OCI-LY7 (cell line): Measurements from ENCODE around the gene SLC35F1. TPM values are rescaled to one million over a fixed set of nuclear protein-coding genes. Genes with fewer than 3 reads are reported as not detected.

Experiments used
- BruUV-seq: library from RNA; stranded (reverse); fragments of 400-500 nt; replicated peaks from 2 replicates; lab custom pipeline; 2021; lab: Mats Ljungman, UMichigan
- CTCF ChIA-PET: fragments of 300-600 bp; sonication (Branson Sonifier 250); formaldehyde crosslinking; loops from one replicate; lab custom pipeline; 2022; ENCODE audit warnings: antibody characterized with exemption; ENCODE audit not compliant: unreplicated experiment; lab: Charles Lee
- POLR2A ChIA-PET: fragments of 300-600 bp; sonication (Branson Sonifier 250); formaldehyde crosslinking; loops from one replicate; lab custom pipeline; 2022; ENCODE audit warnings: antibody characterized with exemption; lab: Charles Lee
- DNase-seq: peaks from one replicate; pipeline ENCODE4 v3.0.0-alpha.2; 2015; ENCODE audit warnings: low spot score
- H2AFZ ChIP-seq: fragments of 200-600 bp; sonication (generic), shearing (Covaris generic); 2 replicates; pipeline ENCODE4 v1.6.1; 2014; ENCODE audit warnings: mild to moderate bottlenecking, antibody characterized with exemption, low read length, moderate library complexity
- H3K27ac ChIP-seq: fragments of 200-600 bp; sonication (generic); 2 replicates; pipeline ENCODE4 v1.5.1; 2014; ENCODE audit warnings: mixed run types, low read depth, mild to moderate bottlenecking, moderate library complexity, low read length, inconsistent platforms; ENCODE audit not compliant: poor library complexity, severe bottlenecking
- H3K36me3 ChIP-seq: fragments of 200-600 bp; sonication (generic); 2 replicates; pipeline ENCODE4 v1.6.1; 2014; ENCODE audit warnings: mild to moderate bottlenecking, antibody characterized with exemption, low read length, moderate library complexity, mixed read lengths; ENCODE audit not compliant: insufficient read depth
- H3K4me1 ChIP-seq: fragments of 200-600 bp; sonication (generic); 2 replicates; pipeline ENCODE4 v1.5.1; 2014; ENCODE audit warnings: mild to moderate bottlenecking, low read length; ENCODE audit not compliant: insufficient read depth, poor library complexity, severe bottlenecking
- H3K4me2 ChIP-seq: fragments of 200-600 bp; sonication (generic); 2 replicates; pipeline ENCODE4 v1.6.1; 2014; ENCODE audit warnings: mild to moderate bottlenecking, low read length
- H3K4me3 ChIP-seq: fragments of 200-600 bp; sonication (generic); 2 replicates; pipeline ENCODE4 v1.5.1; 2014; ENCODE audit warnings: mild to moderate bottlenecking, low read depth, low read length; ENCODE audit not compliant: poor library complexity, severe bottlenecking
- H3K79me2 ChIP-seq: fragments of 200-600 bp; sonication (generic); 2 replicates; pipeline ENCODE4 v1.6.1; 2016; ENCODE audit warnings: low read depth, mild to moderate bottlenecking, low read length, moderate library complexity, mixed read lengths; ENCODE audit not compliant: insufficient read depth
- H3K9me2 ChIP-seq: fragments of 200-600 bp; sonication (generic); 2 replicates; pipeline ENCODE4 v1.6.1; 2016; ENCODE audit warnings: mild to moderate bottlenecking, low read length, mixed read lengths; ENCODE audit not compliant: insufficient read depth
- H3K9me3 ChIP-seq: fragments of 200-600 bp; sonication (generic); 2 replicates; pipeline ENCODE4 v1.6.1; 2014; ENCODE audit warnings: mild to moderate bottlenecking, mixed run types, low read length, mixed read lengths
- H4K20me1 ChIP-seq: fragments of 200-600 bp; sonication (generic); 2 replicates; pipeline ENCODE4 v1.6.1; 2014; ENCODE audit warnings: mild to moderate bottlenecking, antibody characterized with exemption, low read length, moderate library complexity, mixed read lengths; ENCODE audit not compliant: insufficient read depth
- EZH2phosphoT487 ChIP-seq: fragments of 200-600 bp; sonication (generic); IDR thresholded peaks from 2 replicates; pipeline ENCODE4 v1.6.1; 2018; ENCODE audit warnings: low read depth, borderline replicate concordance, mild to moderate bottlenecking, mixed run types, antibody characterized with exemption, low read length, moderate library complexity, mixed read lengths
- intact Hi-C: fragments of 100-400 bp; cut with micrococcal nuclease; formaldehyde crosslinking; loops from one replicate; pipeline ENCODE4 v1.10.0; 2022; ENCODE audit not compliant: unreplicated experiment
- total RNA-seq, 2 experiments: library from RNA; depleted of rRNA in 1 of 2; stranded (reverse); fragments of >200 nt in 1 of 2; shearing (Covaris generic) in 1 of 2; gene quantifications; 2 replicates each; pipeline ENCODE4 v1.2.3, GENCODE V29; 2014 to 2022
- TF ChIP-seq, protein P1 (sequence below): fragments of 200-600 bp; sonication (generic); conservative IDR thresholded peaks from 2 replicates; pipeline ENCODE4 v1.5.1; 2014; ENCODE audit warnings: mild to moderate bottlenecking, antibody characterized with exemption, low read length, moderate library complexity, mixed read lengths

The SLC35F1 gene
- total RNA-seq, 2 experiments from 2014 or later = 0.03 TPM; not detected in 1

- no peak for TF ChIP-seq EZH2phosphoT487
- TF ChIP-seq, protein P1, sequence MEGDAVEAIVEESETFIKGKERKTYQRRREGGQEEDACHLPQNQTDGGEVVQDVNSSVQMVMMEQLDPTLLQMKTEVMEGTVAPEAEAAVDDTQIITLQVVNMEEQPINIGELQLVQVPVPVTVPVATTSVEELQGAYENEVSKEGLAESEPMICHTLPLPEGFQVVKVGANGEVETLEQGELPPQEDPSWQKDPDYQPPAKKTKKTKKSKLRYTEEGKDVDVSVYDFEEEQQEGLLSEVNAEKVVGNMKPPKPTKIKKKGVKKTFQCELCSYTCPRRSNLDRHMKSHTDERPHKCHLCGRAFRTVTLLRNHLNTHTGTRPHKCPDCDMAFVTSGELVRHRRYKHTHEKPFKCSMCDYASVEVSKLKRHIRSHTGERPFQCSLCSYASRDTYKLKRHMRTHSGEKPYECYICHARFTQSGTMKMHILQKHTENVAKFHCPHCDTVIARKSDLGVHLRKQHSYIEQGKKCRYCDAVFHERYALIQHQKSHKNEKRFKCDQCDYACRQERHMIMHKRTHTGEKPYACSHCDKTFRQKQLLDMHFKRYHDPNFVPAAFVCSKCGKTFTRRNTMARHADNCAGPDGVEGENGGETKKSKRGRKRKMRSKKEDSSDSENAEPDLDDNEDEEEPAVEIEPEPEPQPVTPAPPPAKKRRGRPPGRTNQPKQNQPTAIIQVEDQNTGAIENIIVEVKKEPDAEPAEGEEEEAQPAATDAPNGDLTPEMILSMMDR = no peak
- CTCF ChIA-PET = no interaction called here
- no peak for DNase-seq
Measured at GRCh38 chr6:117919775-117920729, 13.0 kb downstream of the SLC35F1 start.

GRCh38 chr6:117924690-117925089 lies 17.6 kb downstream of the SLC35F1 start:
- no TSS peak for BruUV-seq
- Histone ChIP-seq H3K79me2 (no peaks in the 10 kb centered on the region), H4K20me1 (no peaks in the 10 kb centered on the region), H3K9me3 (0 out of 2 replicates have a peak, but pooled peaks cover 9% of the 10 kb centered on the region), H3K4me2 (no peak overlapping the region), H3K4me3 (no peak overlapping the region), H3K27ac (no peak overlapping the region), H3K4me1 (no peaks in the 10 kb centered on the region), H2AFZ (no peak overlapping the region), H3K36me3 (no peaks in the 10 kb centered on the region), H3K9me2 (no peaks in the 10 kb centered on the region)
- DNase-seq = no peak
- CTCF ChIA-PET = no interaction called here
- TF ChIP-seq, protein P1 = no peak
- TF ChIP-seq EZH2phosphoT487 = no peak
- POLR2A ChIA-PET = interaction anchor here (0.5 to 0.9 kb wide), 2 partner anchors 21 to 967 kb away, joined by 3 to 4 read pairs; no protein-coding TSS in a partner anchor
- intact Hi-C loops = no loop called here

More at GRCh38 chr6:117919775-117920729, 13.0 kb downstream of the SLC35F1 start:
- no TSS peak for BruUV-seq
- POLR2A ChIA-PET = interaction anchor here (1.4 kb wide), 1 partner anchor 45 kb away, joined by 3 read pairs; no protein-coding TSS in a partner anchor
- H3K4me2 ChIP-seq = no peak overlapping the region
- H3K27ac ChIP-seq = no peak overlapping the region
- H3K9me2 ChIP-seq = no peaks in the 10 kb centered on the region
- H4K20me1 ChIP-seq = no peaks in the 10 kb centered on the region
- no peak overlapping the region for H3K4me3 ChIP-seq
- intact Hi-C loops = no loop called here
- no peaks in the 10 kb centered on the region for H3K4me1 ChIP-seq
- H3K79me2 ChIP-seq = no peaks in the 10 kb centered on the region
- no peak overlapping the region for H2AFZ ChIP-seq
- H3K9me3 ChIP-seq = no peaks in the 10 kb centered on the region
- no peaks in the 10 kb centered on the region for H3K36me3 ChIP-seq
